Hematopoietic multipotent progenitor cell (in vitro differentiated cells): ENCODE results near the gene FILIP1. TPM values are rescaled to one million over a fixed set of nuclear protein-coding genes. Genes with fewer than 3 reads are reported as not detected.
A peak's percentile ranks its signal among the peaks of the same experiment; 100 is the strongest.

Source experiments
- small RNA-seq: library from RNA; depleted of rRNA; stranded (forward); fragments of <200 nt; gene quantifications from one replicate; pipeline ENCODE3, GENCODE V24; 2012
- total RNA-seq: library from RNA; depleted of rRNA; stranded (reverse); fragments of >200 nt; gene quantifications from one replicate; pipeline ENCODE4 v1.2.3, GENCODE V29; 2012

Gene FILIP1
- total RNA-seq, 1 donor = under 0.01 TPM

Small RNA genes within 50 kb of the gene (small RNA-seq; reads per million reads assigned to genes)
- gene MIR4463 = not detected
- 0.61 reads per million for gene RF00012
- gene RNU1-34P = 0.88 reads per million, percentile 25 among the genes with 10 or more reads in this experiment

Other genes starting within 250 kb of the FILIP1 start
- gene COX7A2, start 250.0 kb downstream of the FILIP1 start, total RNA-seq = 49.3 TPM
- gene TMEM30A, start 209.0 kb downstream of the FILIP1 start, total RNA-seq = 24.2 TPM
- gene SENP6, start 108.1 kb upstream of the FILIP1 start, total RNA-seq = 48.2 TPM